ENCODE measurements around the gene SPATA20. TPM values are rescaled to one million over a fixed set of nuclear protein-coding genes. Genes with fewer than 3 reads are reported as not detected.

Gene SPATA20
- total and polyA plus RNA-seq, 2 of the 4 experiments (the other 2 are of a cell fraction): 17.0 to 35.0 TPM

DNA sequence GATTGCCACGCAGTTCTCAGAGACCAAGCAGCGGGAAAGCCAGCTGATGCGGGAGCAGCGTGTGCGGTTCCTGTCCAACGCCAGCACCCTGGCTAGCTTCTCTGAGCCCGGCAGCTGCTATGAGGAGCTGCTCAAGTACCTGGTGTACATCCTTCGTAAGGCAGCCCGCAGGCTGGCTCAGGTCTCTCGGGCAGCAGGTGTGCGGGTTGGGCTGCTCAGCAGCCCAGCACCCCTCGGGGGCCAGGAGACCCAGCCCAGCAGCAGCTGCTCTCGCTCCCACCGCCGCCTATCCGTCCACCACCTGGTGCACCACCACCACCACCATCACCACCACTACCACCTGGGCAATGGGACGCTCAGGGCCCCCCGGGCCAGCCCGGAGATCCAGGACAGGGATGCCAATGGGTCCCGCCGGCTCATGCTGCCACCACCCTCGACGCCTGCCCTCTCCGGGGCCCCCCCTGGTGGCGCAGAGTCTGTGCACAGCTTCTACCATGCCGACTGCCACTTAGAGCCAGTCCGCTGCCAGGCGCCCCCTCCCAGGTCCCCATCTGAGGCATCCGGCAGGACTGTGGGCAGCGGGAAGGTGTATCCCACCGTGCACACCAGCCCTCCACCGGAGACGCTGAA lies 28.7 kb downstream of the SPATA20 start:
- no peak for ATAC-seq (ENCODE audit: low read depth)
- 90% methylated on average over 18 of the region's 33 CpGs; no CpG with 5 or more reads in 1 of the 2 experiments for WGBS, 2 experiments (ENCODE audit: extremely low coverage in 2 of 2, insufficient read length in 1 of 2)

More for the DNA sequence above, 28.7 kb downstream of the SPATA20 start:
- ChIA-PET CTCF (no interaction called here), POLR2A (ENCODE audit: unreplicated experiment) (no interaction called here)
- no peak overlapping the region for H3K4me3 ChIP-seq (ENCODE audit: insufficient read depth, low read depth, low read length)
- no peak overlapping the region for H2AK9ac ChIP-seq (replicated peaks; ENCODE audit: low read depth, low read length, poor library complexity)
- H4K5ac ChIP-seq (ENCODE audit: low read depth, low read length): no peak overlapping the region
- H3K9ac ChIP-seq (ENCODE audit: low read depth, low read length): no peak overlapping the region
- TF ChIP-seq CHD1 (IDR thresholded peaks at IDR 0.05; ENCODE audit: low read depth, low read length) (no peak), RAD21 (IDR thresholded peaks at IDR 0.05; ENCODE audit: low read length) (no peak), RCOR1 (IDR thresholded peaks at IDR 0.05; ENCODE audit: insufficient replicate concordance, low read length) (no peak), SMC3 (IDR thresholded peaks at IDR 0.05; ENCODE audit: low read depth, low read length) (no peak), BHLHE40 (IDR thresholded peaks at IDR 0.05; ENCODE audit: low read depth, low read length) (no peak), FOS (IDR thresholded peaks at IDR 0.05; ENCODE audit: low read depth, low read length) (no peak), POLR2A (IDR thresholded peaks at IDR 0.05; ENCODE audit: low read depth, low read length) (no peak), RFX5 (IDR thresholded peaks at IDR 0.05; ENCODE audit: low read depth, low read length) (no peak), MAZ (IDR thresholded peaks at IDR 0.05; ENCODE audit: borderline replicate concordance, low read depth, low read length) (no peak), MXI1 (IDR thresholded peaks at IDR 0.05; ENCODE audit: borderline replicate concordance, low read depth, low read length) (no peak), MAFK (IDR thresholded peaks at IDR 0.05; ENCODE audit: low read depth, low read length) (no peak), NFE2L2 (IDR thresholded peaks at IDR 0.05; ENCODE audit: low read depth, low read length) (no peak), CEBPB (IDR thresholded peaks at IDR 0.05; ENCODE audit: low read depth, low read length) (no peak)
- TF ChIP-seq, protein P1, sequence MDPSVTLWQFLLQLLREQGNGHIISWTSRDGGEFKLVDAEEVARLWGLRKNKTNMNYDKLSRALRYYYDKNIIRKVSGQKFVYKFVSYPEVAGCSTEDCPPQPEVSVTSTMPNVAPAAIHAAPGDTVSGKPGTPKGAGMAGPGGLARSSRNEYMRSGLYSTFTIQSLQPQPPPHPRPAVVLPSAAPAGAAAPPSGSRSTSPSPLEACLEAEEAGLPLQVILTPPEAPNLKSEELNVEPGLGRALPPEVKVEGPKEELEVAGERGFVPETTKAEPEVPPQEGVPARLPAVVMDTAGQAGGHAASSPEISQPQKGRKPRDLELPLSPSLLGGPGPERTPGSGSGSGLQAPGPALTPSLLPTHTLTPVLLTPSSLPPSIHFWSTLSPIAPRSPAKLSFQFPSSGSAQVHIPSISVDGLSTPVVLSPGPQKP (IDR thresholded peaks at IDR 0.05; ENCODE audit: borderline replicate concordance, low read depth, low read length): no peak
- TF ChIP-seq, protein P2, sequence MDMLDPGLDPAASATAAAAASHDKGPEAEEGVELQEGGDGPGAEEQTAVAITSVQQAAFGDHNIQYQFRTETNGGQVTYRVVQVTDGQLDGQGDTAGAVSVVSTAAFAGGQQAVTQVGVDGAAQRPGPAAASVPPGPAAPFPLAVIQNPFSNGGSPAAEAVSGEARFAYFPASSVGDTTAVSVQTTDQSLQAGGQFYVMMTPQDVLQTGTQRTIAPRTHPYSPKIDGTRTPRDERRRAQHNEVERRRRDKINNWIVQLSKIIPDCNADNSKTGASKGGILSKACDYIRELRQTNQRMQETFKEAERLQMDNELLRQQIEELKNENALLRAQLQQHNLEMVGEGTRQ (IDR thresholded peaks at IDR 0.05; ENCODE audit: low read depth, low read length): no peak
- TF ChIP-seq, protein P3, sequence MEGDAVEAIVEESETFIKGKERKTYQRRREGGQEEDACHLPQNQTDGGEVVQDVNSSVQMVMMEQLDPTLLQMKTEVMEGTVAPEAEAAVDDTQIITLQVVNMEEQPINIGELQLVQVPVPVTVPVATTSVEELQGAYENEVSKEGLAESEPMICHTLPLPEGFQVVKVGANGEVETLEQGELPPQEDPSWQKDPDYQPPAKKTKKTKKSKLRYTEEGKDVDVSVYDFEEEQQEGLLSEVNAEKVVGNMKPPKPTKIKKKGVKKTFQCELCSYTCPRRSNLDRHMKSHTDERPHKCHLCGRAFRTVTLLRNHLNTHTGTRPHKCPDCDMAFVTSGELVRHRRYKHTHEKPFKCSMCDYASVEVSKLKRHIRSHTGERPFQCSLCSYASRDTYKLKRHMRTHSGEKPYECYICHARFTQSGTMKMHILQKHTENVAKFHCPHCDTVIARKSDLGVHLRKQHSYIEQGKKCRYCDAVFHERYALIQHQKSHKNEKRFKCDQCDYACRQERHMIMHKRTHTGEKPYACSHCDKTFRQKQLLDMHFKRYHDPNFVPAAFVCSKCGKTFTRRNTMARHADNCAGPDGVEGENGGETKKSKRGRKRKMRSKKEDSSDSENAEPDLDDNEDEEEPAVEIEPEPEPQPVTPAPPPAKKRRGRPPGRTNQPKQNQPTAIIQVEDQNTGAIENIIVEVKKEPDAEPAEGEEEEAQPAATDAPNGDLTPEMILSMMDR (conservative IDR thresholded peaks at IDR 0.05; ENCODE audit: low read depth, low read length): no peak
- no peaks in the 10 kb centered on the region for H4K20me1 ChIP-seq (ENCODE audit: insufficient read depth, low read length)
- no peaks in the 10 kb centered on the region for H3K79me1 ChIP-seq (ENCODE audit: low read depth in 1 of 2, low read length in 2 of 2)
- H3K9me3 ChIP-seq (ENCODE audit: control insufficient read depth, insufficient read depth, low read length): no peaks in the 10 kb centered on the region
- H4K8ac ChIP-seq (ENCODE audit: low read depth in 2 of 2, low read length in 2 of 2): no peak overlapping the region
- H4K91ac ChIP-seq (ENCODE audit: insufficient read depth, low read depth, low read length): no peak overlapping the region
- H3K27ac ChIP-seq (ENCODE audit: insufficient read depth, low read length): no peak overlapping the region
- no peaks in the 10 kb centered on the region for H3K9me1 ChIP-seq (ENCODE audit: insufficient read depth, low read length)
- H3K4me2 ChIP-seq (ENCODE audit: low read depth, low read length): no peak overlapping the region
- H3K18ac ChIP-seq (ENCODE audit: low read depth, low read length): no peak overlapping the region
- no peak overlapping the region for H2BK20ac ChIP-seq (ENCODE audit: low read depth, low read length)
- no peak overlapping the region for H2BK5ac ChIP-seq (ENCODE audit: low read depth, low read length, poor library complexity, severe bottlenecking)
- H3K36me3 ChIP-seq (ENCODE audit: control insufficient read depth, insufficient read depth, low read length): no peaks in the 10 kb centered on the region
- no peak overlapping the region for H3K56ac ChIP-seq (ENCODE audit: extremely low read depth, insufficient read depth, low read length)
- in situ Hi-C loops (cut with MboI; ENCODE audit: low sequenced_read_pairs) (no loop called here), intact Hi-C loops (cut with micrococcal nuclease) (no loop called here), dilution Hi-C loops (cut with HindIII; ENCODE audit: low sequenced_read_pairs, unreplicated experiment) (no loop called here)
- no peaks in the 10 kb centered on the region for H3K4me1 ChIP-seq (ENCODE audit: control insufficient read depth, insufficient read depth, low read length)
- no peak overlapping the region for H3K23ac ChIP-seq (ENCODE audit: low read depth, low read length)
- H3K27me3 ChIP-seq (ENCODE audit: control insufficient read depth, insufficient read depth, low read length): peaks cover 40% of the 10 kb centered on the region
- no TSS peak for BruUV-seq (replicated peaks)
- H3K4ac ChIP-seq (ENCODE audit: low read depth, low read length): no peak overlapping the region
- no peak overlapping the region for H2AK5ac ChIP-seq (ENCODE audit: low read depth, low read length)
- no peak overlapping the region for H3K14ac ChIP-seq (replicated peaks; ENCODE audit: low read depth, low read length)
- H2BK15ac ChIP-seq (ENCODE audit: low read depth, low read length): no peak overlapping the region
- no peak overlapping the region for H2AFZ ChIP-seq (replicated peaks; ENCODE audit: low read length, poor library complexity)
- DNase-seq: no peak
- H2BK120ac ChIP-seq (ENCODE audit: low read depth, low read length): no peak overlapping the region
